ENCODE measurements around the gene SLC4A5.

Gene SLC4A5

GRCh38 chr2:74302865-74303264, 40.4 kb downstream of the SLC4A5 start:
- H3K27ac ChIP-seq, result no peak overlapping the region
- TF ChIP-seq ZFX (IDR thresholded peaks at IDR 0.05; ENCODE audit: borderline replicate concordance), result no peak
- no peak for TF ChIP-seq CTCF (IDR thresholded peaks at IDR 0.05)

- no peak overlapping the region for H3K27ac ChIP-seq
- TF ChIP-seq CTCF (IDR thresholded peaks at IDR 0.05), result no peak
- no peak for TF ChIP-seq ZFX (IDR thresholded peaks at IDR 0.05; ENCODE audit: borderline replicate concordance)
Observed at GRCh38 chr2:74301262-74301661, 42.0 kb downstream of the SLC4A5 start.

- TF ChIP-seq CTCF (IDR thresholded peaks at IDR 0.05), result no peak
- TF ChIP-seq ZFX (IDR thresholded peaks at IDR 0.05; ENCODE audit: borderline replicate concordance), result no peak
Observed at GRCh38 chr2:74300506-74300905, 42.7 kb downstream of the SLC4A5 start.

GRCh38 chr2:74297950-74298349, 45.3 kb downstream of the SLC4A5 start:
- no peak overlapping the region for H3K27ac ChIP-seq
- TF ChIP-seq CTCF (IDR thresholded peaks at IDR 0.05), result no peak

More at GRCh38 chr2:74300506-74300905, 42.7 kb downstream of the SLC4A5 start:
- no peak overlapping the region for H3K27ac ChIP-seq

- H3K27ac ChIP-seq, result no peak overlapping the region
- TF ChIP-seq ZFX (IDR thresholded peaks at IDR 0.05; ENCODE audit: borderline replicate concordance) (no peak), CTCF (IDR thresholded peaks at IDR 0.05) (no peak)
Observed at GRCh38 chr2:74297391-74297790, 45.8 kb downstream of the SLC4A5 start.

GRCh38 chr2:74293191-74293991, 49.8 kb downstream of the SLC4A5 start:
- no peak for TF ChIP-seq CTCF (IDR thresholded peaks at IDR 0.05)
- TF ChIP-seq ZFX (IDR thresholded peaks at IDR 0.05; ENCODE audit: borderline replicate concordance), result no peak
- H3K27ac ChIP-seq, result no peak overlapping the region

GRCh38 chr2:74292751-74293150, 50.5 kb downstream of the SLC4A5 start:
- no peak overlapping the region for H3K27ac ChIP-seq
- TF ChIP-seq ZFX (IDR thresholded peaks at IDR 0.05; ENCODE audit: borderline replicate concordance), result no peak
- TF ChIP-seq CTCF (IDR thresholded peaks at IDR 0.05), result no peak

Measured in 22Rv1 (cell line).